ENCODE results near the gene MYCBPAP. TPM values are rescaled to one million over a fixed set of nuclear protein-coding genes. Genes with fewer than 3 reads are reported as not detected.
"Not testable (repeated sequence)": the region's sequence is repeated elsewhere in the genome, so short reads cannot be mapped to it uniquely, and the experiment has no call there.

The MYCBPAP gene
- total and polyA plus RNA-seq, 12 donors, result 0.17 to 1.6 (median 0.59) TPM

DNA sequence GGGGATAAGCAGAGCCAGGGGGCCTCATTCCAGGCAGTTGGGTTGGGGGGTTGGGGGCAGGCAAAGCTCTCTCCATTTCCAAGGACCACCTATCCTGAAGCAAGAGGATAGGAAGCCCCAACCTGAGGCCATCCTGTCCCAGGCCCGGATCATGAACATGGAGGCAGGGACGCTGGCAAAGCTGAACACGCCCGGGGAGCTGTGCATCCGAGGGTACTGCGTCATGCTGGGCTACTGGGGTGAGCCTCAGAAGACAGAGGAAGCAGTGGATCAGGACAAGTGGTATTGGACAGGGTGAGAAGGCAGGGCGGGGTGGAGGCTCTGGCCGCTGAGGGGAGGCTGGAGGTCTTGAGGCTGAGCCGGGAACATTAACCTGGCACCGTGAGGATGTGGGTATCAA, 36.0 kb upstream of the MYCBPAP start:
- Histone ChIP-seq H3K27me3 (peaks cover 10 to 30% (median 22%) of the 10 kb centered on the region in 7 donors), H3K9me3 (no peaks in the 10 kb centered on the region), H3K4me3 (no peak overlapping the region), H3K4me1 (peaks cover 3 to 16% (median 13%) of the 10 kb centered on the region in 9 donors), H3K36me3 (peaks cover 0 to 15% (median 0%) of the 10 kb centered on the region in 9 donors), H3K27ac (no peak overlapping the region)
- no peak for DNase-seq
- WGBS, 2 donors, result 94 to 96% methylated on average over 10 of the region's 10 CpGs
- intact Hi-C loops (cut with DNase I), result loop anchor here in 2 of 10 donors (10.0 kb wide), 2 partner anchors 107 to 223 kb away; no protein-coding TSS in a partner anchor
- no peak for ATAC-seq
- TF ChIP-seq, protein P1, sequence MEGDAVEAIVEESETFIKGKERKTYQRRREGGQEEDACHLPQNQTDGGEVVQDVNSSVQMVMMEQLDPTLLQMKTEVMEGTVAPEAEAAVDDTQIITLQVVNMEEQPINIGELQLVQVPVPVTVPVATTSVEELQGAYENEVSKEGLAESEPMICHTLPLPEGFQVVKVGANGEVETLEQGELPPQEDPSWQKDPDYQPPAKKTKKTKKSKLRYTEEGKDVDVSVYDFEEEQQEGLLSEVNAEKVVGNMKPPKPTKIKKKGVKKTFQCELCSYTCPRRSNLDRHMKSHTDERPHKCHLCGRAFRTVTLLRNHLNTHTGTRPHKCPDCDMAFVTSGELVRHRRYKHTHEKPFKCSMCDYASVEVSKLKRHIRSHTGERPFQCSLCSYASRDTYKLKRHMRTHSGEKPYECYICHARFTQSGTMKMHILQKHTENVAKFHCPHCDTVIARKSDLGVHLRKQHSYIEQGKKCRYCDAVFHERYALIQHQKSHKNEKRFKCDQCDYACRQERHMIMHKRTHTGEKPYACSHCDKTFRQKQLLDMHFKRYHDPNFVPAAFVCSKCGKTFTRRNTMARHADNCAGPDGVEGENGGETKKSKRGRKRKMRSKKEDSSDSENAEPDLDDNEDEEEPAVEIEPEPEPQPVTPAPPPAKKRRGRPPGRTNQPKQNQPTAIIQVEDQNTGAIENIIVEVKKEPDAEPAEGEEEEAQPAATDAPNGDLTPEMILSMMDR (IDR thresholded peaks at IDR 0.05), result no peak

DNA sequence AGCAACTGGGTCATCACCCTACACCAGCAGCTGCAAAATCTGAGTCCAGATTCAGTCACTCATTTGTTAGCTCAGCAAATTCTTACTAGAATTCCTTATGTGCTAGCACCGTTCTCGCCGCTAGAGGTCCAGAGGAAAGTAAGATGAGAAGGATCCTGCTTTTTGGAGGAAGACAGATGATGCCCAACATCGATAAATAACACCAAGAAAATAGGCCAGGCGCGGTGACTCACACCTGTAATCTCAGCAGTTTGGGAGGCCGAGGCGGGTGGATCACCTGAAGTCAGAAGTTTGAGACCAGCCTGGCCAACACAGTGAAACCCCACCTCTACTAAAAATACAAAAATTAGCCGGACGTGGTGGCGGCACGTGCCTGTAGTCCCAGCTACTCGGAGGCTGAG, 35.5 kb upstream of the MYCBPAP start:
- Histone ChIP-seq H3K36me3 (peaks cover 0 to 15% (median 0%) of the 10 kb centered on the region in 9 donors), H3K27me3 (peaks cover 10 to 27% (median 18%) of the 10 kb centered on the region in 7 donors), H3K4me1 (peaks cover 3 to 16% (median 13%) of the 10 kb centered on the region in 9 donors)
- intact Hi-C loops (cut with DNase I), result loop anchor here in 2 of 10 donors (10.0 kb wide), 2 partner anchors 108 to 222 kb away; no protein-coding TSS in a partner anchor
- H3K9me3 ChIP-seq, DNase-seq, H3K27ac ChIP-seq, ATAC-seq, H3K4me3 ChIP-seq: not testable (repeated sequence)
- 92% methylated on average over 13 of the region's 13 CpGs for WGBS, 2 donors

DNA sequence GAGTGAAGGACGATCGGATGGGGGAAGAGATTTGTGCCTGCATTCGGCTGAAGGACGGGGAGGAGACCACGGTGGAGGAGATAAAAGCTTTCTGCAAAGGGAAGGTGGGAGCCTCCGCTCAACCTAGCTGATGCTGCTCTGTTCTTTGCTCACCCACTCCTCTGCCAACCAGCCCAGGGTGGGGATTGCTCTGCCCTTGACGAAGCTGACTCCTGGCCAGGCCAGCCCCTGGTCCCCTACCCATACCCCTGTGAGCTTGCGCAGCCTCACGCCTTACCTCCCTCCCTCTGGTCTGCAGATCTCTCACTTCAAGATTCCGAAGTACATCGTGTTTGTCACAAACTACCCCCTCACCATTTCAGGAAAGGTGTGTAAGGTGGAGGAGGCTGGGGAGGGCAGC, 34.3 kb upstream of the MYCBPAP start:
- Histone ChIP-seq H3K4me1 (peaks cover under 1 to 15% (median 13%) of the 10 kb centered on the region in 9 donors), H3K9me3 (no peaks in the 10 kb centered on the region), H3K4me3 (no peak overlapping the region), H3K36me3 (peaks cover 0 to 15% (median 0%) of the 10 kb centered on the region in 9 donors), H3K27me3 (peaks cover 3 to 15% (median 7%) of the 10 kb centered on the region in 7 donors), H3K27ac (no peak overlapping the region)
- WGBS, 2 donors, result 88 to 92% methylated on average over 11 of the region's 11 CpGs
- no peak for DNase-seq
- TF ChIP-seq, protein P1 (IDR thresholded peaks at IDR 0.05), result no peak
- intact Hi-C loops (cut with DNase I), result loop anchor here in 2 of 10 donors (10.0 kb wide), 2 partner anchors 109 to 221 kb away; no protein-coding TSS in a partner anchor
- ATAC-seq, result no peak

DNA sequence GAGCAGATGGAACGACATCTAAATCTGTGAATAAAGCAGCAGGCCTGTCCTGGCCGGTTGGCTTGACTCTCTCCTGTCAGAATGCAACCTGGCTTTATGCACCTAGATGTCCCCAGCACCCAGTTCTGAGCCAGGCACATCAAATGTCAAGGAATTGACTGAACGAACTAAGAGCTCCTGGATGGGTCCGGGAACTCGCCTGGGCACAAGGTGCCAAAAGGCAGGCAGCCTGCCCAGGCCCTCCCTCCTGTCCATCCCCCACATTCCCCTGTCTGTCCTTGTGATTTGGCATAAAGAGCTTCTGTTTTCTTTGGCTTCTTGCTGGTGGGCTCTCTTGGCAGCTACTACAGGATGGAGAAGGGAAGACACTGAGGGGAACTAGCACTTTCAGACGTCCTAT, 33.7 kb upstream of the MYCBPAP start:
- intact Hi-C loops (cut with DNase I), result loop anchor here in 2 of 10 donors (10.0 kb wide), 2 partner anchors 110 to 220 kb away; no protein-coding TSS in a partner anchor
- TF ChIP-seq, protein P1 (IDR thresholded peaks at IDR 0.05), result no peak
- H3K9me3 ChIP-seq, result no peaks in the 10 kb centered on the region
- H3K4me1 ChIP-seq, result peaks cover 0 to 15% (median 11%) of the 10 kb centered on the region in 9 donors
- no peak for DNase-seq
- WGBS, 2 donors, result 68 to 75% methylated on average over 6 of the region's 6 CpGs
- H3K4me3 ChIP-seq, result no peak overlapping the region
- peaks cover 0 to 15% (median 0%) of the 10 kb centered on the region in 9 donors for H3K36me3 ChIP-seq
- peaks cover 0 to 9% (median under 1%) of the 10 kb centered on the region in 7 donors for H3K27me3 ChIP-seq
- no peak overlapping the region for H3K27ac ChIP-seq
- no peak for ATAC-seq

DNA sequence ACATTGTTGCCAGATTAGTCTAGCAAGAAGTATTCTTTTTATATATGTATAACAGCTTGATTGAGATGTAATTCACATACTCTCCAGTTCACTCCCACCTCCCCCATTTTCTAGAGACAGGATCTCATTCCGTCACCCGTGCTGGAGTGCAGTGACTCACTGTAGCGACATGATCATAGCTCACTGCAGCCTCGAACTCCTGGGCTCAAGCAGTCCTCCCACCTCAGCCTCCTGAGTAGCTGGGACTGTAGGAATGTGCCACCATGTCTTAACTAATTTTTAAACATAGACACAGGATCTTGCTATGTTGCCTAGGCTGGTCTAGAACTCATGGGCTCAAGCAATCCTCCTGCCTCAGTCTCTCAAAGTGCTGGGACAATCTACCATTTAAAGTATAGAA, 32.9 kb upstream of the MYCBPAP start:
- Histone ChIP-seq H3K36me3 (peaks cover 0 to 15% (median 0%) of the 10 kb centered on the region in 9 donors), H3K4me3 (no peak overlapping the region), H3K9me3 (no peaks in the 10 kb centered on the region), H3K27ac (no peak overlapping the region), H3K4me1 (peaks cover 0 to 23% (median 19%) of the 10 kb centered on the region in 9 donors), H3K27me3 (peaks cover 0 to 6% (median 0%) of the 10 kb centered on the region in 7 donors)
- TF ChIP-seq, protein P1 (IDR thresholded peaks at IDR 0.05), result no peak
- WGBS, 2 donors, result 82 to 91% methylated on average over 4 of the region's 4 CpGs
- intact Hi-C loops (cut with DNase I), result loop anchor here in 3 of 10 donors (5.0 to 10.0 kb wide), 3 partner anchors 48 to 219 kb away; partner anchors contain the start of gene ACSF2 (in 1 of the 3)
- ATAC-seq (no peak), DNase-seq (no peak)

DNA sequence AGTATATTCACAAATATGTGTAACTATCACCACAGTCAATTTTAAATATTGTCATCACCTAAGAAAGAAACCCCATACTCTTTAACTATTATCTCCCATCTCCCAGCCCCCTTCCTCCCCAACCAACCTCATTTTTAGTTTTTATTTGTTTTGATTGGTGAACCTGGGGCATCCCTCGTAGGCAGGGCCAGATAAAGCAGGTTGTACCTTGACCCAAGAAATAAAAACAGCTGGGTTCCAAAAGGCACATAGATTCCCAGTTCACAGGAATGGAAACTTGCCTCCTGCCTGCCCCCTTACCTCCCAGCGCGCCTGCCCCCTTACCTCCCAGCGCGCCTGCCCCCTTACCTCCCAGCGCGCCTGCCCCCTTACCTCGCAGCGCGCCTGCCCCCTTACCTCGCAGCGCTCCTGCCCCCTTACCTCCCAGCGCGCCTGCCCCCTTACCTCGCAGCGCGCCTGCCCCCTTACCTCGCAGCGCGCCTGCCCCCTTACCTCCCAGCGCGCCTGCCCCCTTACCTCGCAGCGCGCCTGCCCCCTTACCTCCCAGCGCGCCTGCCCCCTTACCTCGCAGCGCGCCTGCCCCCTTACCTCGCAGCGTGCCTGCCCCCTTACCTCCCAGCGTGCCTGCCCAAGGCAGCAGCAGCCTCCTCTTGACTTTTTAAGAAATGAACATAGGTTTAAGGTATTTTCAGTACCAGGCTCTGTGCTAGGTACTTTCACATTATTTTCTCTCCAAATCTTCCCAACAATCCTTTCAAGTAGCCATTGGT, 32.3 kb upstream of the MYCBPAP start:
- intact Hi-C loops (cut with DNase I), result loop anchor here in 3 of 10 donors (5.0 to 10.0 kb wide), 3 partner anchors 49 to 219 kb away; partner anchors contain the start of gene ACSF2 (in 1 of the 3)
- Histone ChIP-seq H3K4me1 (peaks cover 0 to 28% (median 23%) of the 10 kb centered on the region in 9 donors), H3K36me3 (peaks cover 0 to 13% (median 0%) of the 10 kb centered on the region in 9 donors)
- not testable (repeated sequence) for H3K4me3 ChIP-seq, H3K9me3 ChIP-seq, ATAC-seq, DNase-seq, H3K27ac ChIP-seq, H3K27me3 ChIP-seq
- WGBS, 2 donors, result 21 to 23% methylated on average over 24 of the region's 33 CpGs
